HEK293T (cell line): ENCODE measurements around the gene ARHGAP22.

Experiments
- CTCF ChIA-PET: fragments of 350-600 bp; formaldehyde crosslinking; extraction: SDS; loops from one replicate; lab custom pipeline; 2021; ENCODE audit warnings: antibody characterized with exemption, inconsistent platforms; lab: Yijun Ruan, JAX
- POLR2A ChIA-PET: fragments of 350-600 bp; formaldehyde crosslinking; extraction: SDS; loops from one replicate; lab custom pipeline; 2020; ENCODE audit warnings: antibody characterized with exemption, inconsistent platforms; lab: Yijun Ruan, JAX
- DNase-seq: peaks from one replicate; pipeline ENCODE4 v3.0.0; 2012; ENCODE audit warnings: mixed read lengths; ENCODE audit errors: extremely low spot score
- ARNT ChIP-seq: fragments of 450-650 bp; IDR thresholded peaks from 2 replicates; pipeline ENCODE4 v1.6.1; 2017; ENCODE audit warnings: mild to moderate bottlenecking
- BHLHE40 ChIP-seq: fragments of 450-650 bp; IDR thresholded peaks from 2 replicates; pipeline ENCODE4 v1.6.1; 2016; ENCODE audit warnings: mild to moderate bottlenecking, moderate library complexity, borderline replicate concordance
- CTBP1 ChIP-seq: fragments of 450-650 bp; IDR thresholded peaks from 2 replicates; pipeline ENCODE4 v1.6.1; 2016; ENCODE audit warnings: borderline replicate concordance
- ELF4 ChIP-seq: fragments of 450-650 bp; IDR thresholded peaks from 2 replicates; pipeline ENCODE4 v1.6.1; 2017; ENCODE audit warnings: antibody characterized with exemption
- FOXA1 ChIP-seq: fragments of 450-650 bp; IDR thresholded peaks from 2 replicates; pipeline ENCODE4 v1.6.1; 2016; ENCODE audit warnings: mild to moderate bottlenecking
- FOXK2 ChIP-seq: fragments of 450-650 bp; IDR thresholded peaks from 2 replicates; pipeline ENCODE4 v1.6.1; 2016; ENCODE audit warnings: mild to moderate bottlenecking
- FOXM1 ChIP-seq: fragments of 450-650 bp; IDR thresholded peaks from 2 replicates; pipeline ENCODE4 v1.6.1; 2017; ENCODE audit warnings: mild to moderate bottlenecking, borderline replicate concordance
- HDGF ChIP-seq: fragments of 450-650 bp; IDR thresholded peaks from 2 replicates; pipeline ENCODE4 v1.6.1; 2017; ENCODE audit warnings: antibody characterized with exemption, borderline replicate concordance
- L3MBTL2 ChIP-seq: fragments of 450-650 bp; conservative IDR thresholded peaks from 2 replicates; pipeline ENCODE4 v1.6.1; 2016; ENCODE audit warnings: mild to moderate bottlenecking
- LEF1 ChIP-seq: fragments of 450-650 bp; IDR thresholded peaks from 2 replicates; pipeline ENCODE4 v1.6.1; 2017; ENCODE audit warnings: mild to moderate bottlenecking, borderline replicate concordance
- NFRKB ChIP-seq: fragments of 450-650 bp; IDR thresholded peaks from 2 replicates; pipeline ENCODE4 v1.6.1; 2016; ENCODE audit warnings: mild to moderate bottlenecking, moderate library complexity
- SP1 ChIP-seq: fragments of 450-650 bp; IDR thresholded peaks from 2 replicates; pipeline ENCODE4 v1.6.1; 2017
- SUZ12 ChIP-seq: fragments of 450-650 bp; IDR thresholded peaks from 2 replicates; pipeline ENCODE4 v1.6.1; 2016; ENCODE audit warnings: mild to moderate bottlenecking
- TARDBP ChIP-seq: fragments of 450-650 bp; IDR thresholded peaks from 2 replicates; pipeline ENCODE4 v1.6.1; 2016
- ZNF384 ChIP-seq: fragments of 450-650 bp; IDR thresholded peaks from 2 replicates; pipeline ENCODE4 v1.6.1; 2016
- TF ChIP-seq, protein P1 (sequence below): fragments of 450-650 bp; IDR thresholded peaks from 2 replicates; pipeline ENCODE4 v1.6.1; 2016

The ARHGAP22 gene

GRCh38 chr10:48477141-48477540 is 127.7 kb downstream of the ARHGAP22 start:
- no peak for DNase-seq
- CTCF ChIA-PET: no interaction called here
- POLR2A ChIA-PET: no interaction called here
- no peak for TF ChIP-seq TARDBP
- no peak for TF ChIP-seq FOXM1
- no peak for TF ChIP-seq SUZ12
- no peak for TF ChIP-seq BHLHE40

DNA sequence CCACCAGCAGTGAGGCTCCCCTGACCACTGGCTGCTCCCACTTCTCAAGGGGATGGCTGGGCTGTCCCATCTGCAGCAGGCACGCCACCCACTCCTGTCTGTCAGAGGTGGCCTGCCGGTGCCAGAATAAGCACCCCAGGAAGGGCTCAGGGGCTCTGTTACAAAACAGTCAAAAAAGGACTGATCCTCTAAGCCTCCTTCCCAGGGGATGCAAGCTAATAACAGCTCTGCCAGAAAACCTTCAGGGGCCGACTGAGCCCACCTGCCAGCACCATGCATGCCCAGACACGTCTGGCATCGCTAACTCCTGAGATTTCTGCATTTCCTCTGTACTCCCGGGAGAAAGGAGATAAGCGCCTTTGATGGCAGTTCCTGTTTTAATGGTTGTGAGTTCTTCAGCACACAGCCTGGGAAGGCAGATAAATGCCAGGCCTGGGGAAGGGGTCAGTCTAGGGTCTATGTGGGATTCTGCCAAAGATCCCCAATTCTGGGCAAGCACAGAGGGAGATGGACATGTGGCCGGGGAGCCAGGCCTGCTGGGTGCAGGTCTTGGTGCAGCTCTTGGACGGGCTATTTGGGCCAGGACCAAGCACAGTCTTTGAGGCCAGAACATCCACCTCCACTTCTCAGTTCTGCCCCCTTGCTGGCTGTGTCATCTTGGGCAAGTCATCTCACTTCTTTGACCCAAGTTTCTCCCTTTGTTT is 128.4 kb downstream of the ARHGAP22 start:
- CTCF ChIA-PET: no interaction called here
- POLR2A ChIA-PET: no interaction called here
- no peak for DNase-seq
- TF ChIP-seq ELF4 (no peak), FOXA1 (no peak), ARNT (no peak), CTBP1 (no peak), ZNF384 (no peak), L3MBTL2 (no peak), TARDBP (no peak), LEF1 (no peak), SP1 (no peak), FOXK2 (no peak), SUZ12 (no peak)

DNA sequence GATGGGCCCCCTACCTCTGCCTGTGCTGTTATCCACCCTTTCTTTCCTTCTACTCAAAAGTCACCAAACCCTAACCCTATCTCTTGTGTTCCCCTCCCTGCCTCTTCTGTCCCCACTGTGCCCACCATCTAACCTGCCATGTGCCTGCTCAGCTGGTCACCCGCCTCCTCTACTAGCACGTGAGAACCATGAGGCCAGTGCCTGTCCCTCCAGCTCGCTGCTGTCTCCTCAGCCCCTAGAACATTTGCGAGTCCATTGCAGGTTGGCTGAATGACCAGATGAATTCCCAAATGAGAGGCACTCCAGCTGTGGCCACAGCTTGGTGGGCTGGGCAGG is 129.0 kb downstream of the ARHGAP22 start:
- TF ChIP-seq TARDBP (no peak), LEF1 (no peak), ARNT (no peak), SP1 (no peak)
- no peak for DNase-seq
- POLR2A ChIA-PET: no interaction called here
- CTCF ChIA-PET: no interaction called here

DNA sequence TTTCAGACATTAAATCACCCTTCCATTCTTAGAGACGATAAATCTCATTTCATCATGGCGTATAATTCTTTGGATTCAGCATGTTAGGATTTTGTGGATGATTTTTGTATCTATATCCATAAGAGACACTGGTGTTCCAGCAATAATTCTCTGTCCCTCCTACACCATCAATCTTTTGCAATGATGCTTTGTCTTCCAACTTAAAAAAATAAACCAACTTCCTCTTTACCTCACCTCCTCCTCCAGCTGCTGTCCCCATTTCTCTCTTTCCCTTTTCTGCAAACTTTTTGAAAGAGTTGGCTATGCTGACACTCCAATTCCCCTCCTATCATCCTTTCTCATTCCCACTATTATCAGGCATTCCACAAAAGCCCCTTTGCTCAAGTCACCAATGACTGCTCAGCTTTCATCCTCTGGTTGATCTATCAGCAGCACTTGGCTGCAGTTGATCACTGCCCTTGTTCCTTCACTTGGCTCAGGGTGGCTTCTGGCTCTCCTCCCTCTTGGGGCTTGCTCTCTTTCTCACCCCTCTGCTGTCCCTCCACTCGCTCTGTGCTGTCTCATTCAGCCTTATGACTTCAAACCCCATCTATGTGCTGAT is 130.0 kb downstream of the ARHGAP22 start:
- ChIA-PET POLR2A (no interaction called here), CTCF (no interaction called here)
- DNase-seq: no peak
- TF ChIP-seq FOXK2 (no peak), SP1 (no peak), CTBP1 (no peak), ELF4 (no peak), TARDBP (no peak), FOXM1 (no peak), ZNF384 (no peak), FOXA1 (no peak), LEF1 (no peak), L3MBTL2 (no peak), HDGF (no peak), BHLHE40 (no peak), SUZ12 (no peak), NFRKB (no peak), ARNT (no peak)
- TF ChIP-seq, protein P1, sequence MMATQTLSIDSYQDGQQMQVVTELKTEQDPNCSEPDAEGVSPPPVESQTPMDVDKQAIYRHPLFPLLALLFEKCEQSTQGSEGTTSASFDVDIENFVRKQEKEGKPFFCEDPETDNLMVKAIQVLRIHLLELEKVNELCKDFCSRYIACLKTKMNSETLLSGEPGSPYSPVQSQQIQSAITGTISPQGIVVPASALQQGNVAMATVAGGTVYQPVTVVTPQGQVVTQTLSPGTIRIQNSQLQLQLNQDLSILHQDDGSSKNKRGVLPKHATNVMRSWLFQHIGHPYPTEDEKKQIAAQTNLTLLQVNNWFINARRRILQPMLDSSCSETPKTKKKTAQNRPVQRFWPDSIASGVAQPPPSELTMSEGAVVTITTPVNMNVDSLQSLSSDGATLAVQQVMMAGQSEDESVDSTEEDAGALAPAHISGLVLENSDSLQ: no peak

DNA sequence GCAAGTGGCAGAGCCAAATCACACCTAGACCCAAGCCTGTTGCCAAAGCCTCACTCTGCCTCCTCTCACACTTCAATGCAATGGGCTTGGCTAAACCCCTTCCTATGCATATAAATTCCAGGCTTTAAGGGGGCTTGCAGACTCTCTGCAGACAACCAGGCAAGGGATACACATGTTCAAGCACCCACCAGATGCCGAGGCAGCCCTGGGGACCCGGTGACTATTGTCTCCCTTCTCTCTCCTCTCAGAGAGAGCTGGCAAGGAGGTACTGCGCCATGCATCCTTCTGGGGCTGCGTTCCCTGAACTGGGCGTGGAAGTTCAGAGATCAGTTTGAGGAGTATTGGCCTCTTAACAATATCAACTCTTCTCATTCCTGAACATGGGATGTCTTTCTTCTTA is 131.2 kb downstream of the ARHGAP22 start:
- ChIA-PET POLR2A (no interaction called here), CTCF (no interaction called here)
- DNase-seq: no peak
- no peak for TF ChIP-seq CTBP1
- TF ChIP-seq SP1: no peak
- no peak for TF ChIP-seq ZNF384
- no peak for TF ChIP-seq TARDBP
- TF ChIP-seq NFRKB: no peak
- no peak for TF ChIP-seq SUZ12
- TF ChIP-seq L3MBTL2: no peak
- no peak for TF ChIP-seq FOXM1
- no peak for TF ChIP-seq LEF1
- TF ChIP-seq ARNT: no peak
- TF ChIP-seq, protein P1: no peak
- no peak for TF ChIP-seq HDGF
- no peak for TF ChIP-seq BHLHE40
- no peak for TF ChIP-seq FOXA1
- no peak for TF ChIP-seq ELF4
- TF ChIP-seq FOXK2: no peak

DNA sequence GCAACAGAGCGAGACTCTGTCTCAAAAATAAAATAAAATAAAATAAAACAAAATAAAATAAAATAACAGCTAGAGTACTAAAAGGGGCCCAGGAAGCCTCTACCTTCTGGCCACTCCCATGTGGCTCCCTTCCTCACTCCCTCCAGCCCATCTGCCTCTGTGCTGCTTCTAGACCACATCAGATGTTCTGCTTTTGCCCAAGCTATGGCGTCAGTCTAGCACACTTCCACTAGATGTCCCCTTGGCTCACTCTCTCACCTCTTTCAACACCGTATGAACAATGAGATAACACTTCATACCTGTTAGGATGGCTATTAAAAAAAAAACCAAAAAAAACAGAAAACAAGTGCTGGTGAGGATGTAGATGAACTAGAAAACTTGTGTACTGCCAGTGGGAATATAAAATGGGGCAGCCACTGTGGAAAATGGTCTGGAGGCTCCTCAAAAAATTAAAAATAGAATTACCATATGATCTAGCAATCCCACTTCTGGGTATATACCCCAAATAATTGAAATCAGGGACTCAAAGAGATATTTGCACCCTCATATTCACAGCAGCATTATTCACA is 132.3 kb downstream of the ARHGAP22 start:
- POLR2A ChIA-PET: no interaction called here
- TF ChIP-seq CTBP1: no peak
- DNase-seq: no peak
- CTCF ChIA-PET: interaction anchor here (0.6 kb wide), 1 partner anchor 984 kb away, joined by 3 read pairs; no protein-coding TSS in a partner anchor
